GM06990 (cell line): ENCODE measurements around the gene CACNA1B.

Source experiments
- DNase-seq: peaks from one replicate; pipeline ENCODE4 v3.0.0-alpha.2; 2011; ENCODE audit not compliant: insufficient read length; ENCODE audit errors: extremely low read depth
- H3K27me3 ChIP-seq: replicated peaks from 2 replicates; pipeline ENCODE4 v1.6.0; 2011; ENCODE audit warnings: low read length; ENCODE audit not compliant: control insufficient read depth, insufficient read depth
- H3K36me3 ChIP-seq: 2 replicates; pipeline ENCODE4 v1.5.1; 2011; ENCODE audit warnings: low read length; ENCODE audit not compliant: control insufficient read depth, insufficient read depth
- H3K4me3 ChIP-seq: replicated peaks from 2 replicates; pipeline ENCODE4 v1.5.1; 2011; ENCODE audit warnings: low read depth, mild to moderate bottlenecking, control low read depth, low read length
- CTCF ChIP-seq: IDR thresholded peaks from 2 replicates; pipeline ENCODE4 v1.5.1; 2011; ENCODE audit warnings: low read length, control low read depth, mild to moderate bottlenecking, inconsistent platforms; ENCODE audit not compliant: insufficient read depth, poor library complexity, severe bottlenecking

The CACNA1B gene

GRCh38 chr9:137970098-137970497 lies 92.5 kb downstream of the CACNA1B start:
- Histone ChIP-seq H3K4me3 (no peak overlapping the region), H3K36me3 (no peaks in the 10 kb centered on the region), H3K27me3 (no peaks in the 10 kb centered on the region; the same call in 1 of the 2 replicates)
- no peak for DNase-seq
- no peak for TF ChIP-seq CTCF

GRCh38 chr9:137970686-137971476 lies 93.3 kb downstream of the CACNA1B start:
- no peak overlapping the region for H3K4me3 ChIP-seq
- no peak for TF ChIP-seq CTCF
- DNase-seq, result no peak
- no peaks in the 10 kb centered on the region; the same call in 1 of the 2 replicates for H3K27me3 ChIP-seq
- no peaks in the 10 kb centered on the region for H3K36me3 ChIP-seq

- H3K4me3 ChIP-seq, result no peak overlapping the region
- TF ChIP-seq CTCF, result no peak
- DNase-seq, result no peak
- no peaks in the 10 kb centered on the region for H3K36me3 ChIP-seq
- no peaks in the 10 kb centered on the region; the same call in 1 of the 2 replicates for H3K27me3 ChIP-seq
Observed at GRCh38 chr9:137971477-137972138, 94.0 kb downstream of the CACNA1B start.

GRCh38 chr9:137972355-137972987 lies 94.9 kb downstream of the CACNA1B start:
- H3K4me3 ChIP-seq, result no peak overlapping the region
- H3K27me3 ChIP-seq, result no peaks in the 10 kb centered on the region; the same call in 1 of the 2 replicates
- no peak for DNase-seq
- H3K36me3 ChIP-seq, result no peaks in the 10 kb centered on the region
- TF ChIP-seq CTCF, result no peak

- no peak for TF ChIP-seq CTCF
- H3K27me3 ChIP-seq, result no peaks in the 10 kb centered on the region; the same call in 1 of the 2 replicates
Observed at GRCh38 chr9:137972988-137973470, 95.4 kb downstream of the CACNA1B start.

More at GRCh38 chr9:137972988-137973470, 95.4 kb downstream of the CACNA1B start:
- DNase-seq, result no peak
- Histone ChIP-seq H3K4me3 (no peak overlapping the region), H3K36me3 (no peaks in the 10 kb centered on the region)
